CD14-positive monocyte (primary cell): ENCODE measurements around the gene STK4. TPM values are rescaled to one million over a fixed set of nuclear protein-coding genes. Genes with fewer than 3 reads are reported as not detected.
A peak's percentile ranks its signal among the peaks of the same experiment; 100 is the strongest.

Source experiments
- DNase-seq, 3 donors: peaks; one replicate each; pipeline ENCODE4 v3.0.0-alpha.2; 2011 to 2022
- H2AFZ ChIP-seq: 2 replicates; pipeline ENCODE4 v1.6.0; 2012; ENCODE audit warnings: mild to moderate bottlenecking, low read depth, low read length, inconsistent platforms; ENCODE audit not compliant: insufficient read depth, poor library complexity, severe bottlenecking
- H3K27ac ChIP-seq, 2 donors: 1 replicate in 1 of 2; 2 replicates in 1 of 2; pipeline ENCODE4 v1.5.1; 2012 to 2013; ENCODE audit warnings: low read length in 2 of 2, control low read depth in 1 of 2, inconsistent platforms in 1 of 2, low read depth in 1 of 2, mild to moderate bottlenecking in 1 of 2
- H3K27me3 ChIP-seq, 2 donors: one replicate each; pipeline versions ENCODE4 v1.6.0 to v1.6.1; 2011 to 2013; ENCODE audit warnings: low read length in 2 of 2; ENCODE audit not compliant: control insufficient read depth in 2 of 2, insufficient read depth in 2 of 2
- H3K36me3 ChIP-seq, 2 donors: replicated peaks in 1 of 2; 1 replicate in 1 of 2; 2 replicates in 1 of 2; pipeline versions ENCODE4 v1.5.1 to v1.6.1; 2012 to 2013; ENCODE audit warnings: low read length in 2 of 2, control low read depth in 1 of 2, inconsistent platforms in 1 of 2, mild to moderate bottlenecking in 1 of 2; ENCODE audit not compliant: insufficient read depth in 2 of 2, control insufficient read depth in 1 of 2
- H3K4me1 ChIP-seq, 2 donors: 1 replicate in 1 of 2; 2 replicates in 1 of 2; pipeline versions ENCODE4 v1.5.1 to v1.6.1; 2012 to 2013; ENCODE audit warnings: low read length in 2 of 2, control low read depth in 1 of 2, inconsistent platforms in 1 of 2, mild to moderate bottlenecking in 1 of 2, moderate library complexity in 1 of 2; ENCODE audit not compliant: insufficient read depth in 2 of 2, control insufficient read depth in 1 of 2
- H3K4me2 ChIP-seq: replicated peaks from 2 replicates; pipeline ENCODE3; 2012; ENCODE audit warnings: low read length, moderate library complexity, mild to moderate bottlenecking; ENCODE audit not compliant: poor library complexity, severe bottlenecking; ENCODE audit errors: extremely low read depth
- H3K4me3 ChIP-seq, 3 experiments: fragments of 200-600 bp in 1 of 3; sonication (generic) in 1 of 3; replicated peaks in 1 of 3; 1 replicate in 2 of 3; 2 replicates in 1 of 3; pipeline ENCODE4 v1.5.1; 2011 to 2013; ENCODE audit warnings: low read length in 3 of 3, mild to moderate bottlenecking in 3 of 3, control low read depth in 2 of 3, low read depth in 2 of 3, inconsistent platforms in 1 of 3, moderate library complexity in 1 of 3
- H3K79me2 ChIP-seq: 2 replicates; pipeline ENCODE4 v1.6.0; 2012; ENCODE audit warnings: mild to moderate bottlenecking, control low read depth, inconsistent platforms, low read length, moderate library complexity; ENCODE audit not compliant: insufficient read depth
- H3K9ac ChIP-seq: 2 replicates; pipeline ENCODE4 v1.6.0; 2017; ENCODE audit warnings: low read length, mild to moderate bottlenecking; ENCODE audit not compliant: insufficient read depth, poor library complexity, severe bottlenecking
- H3K9me3 ChIP-seq, 2 donors: replicated peaks in 1 of 2; 1 replicate in 1 of 2; 2 replicates in 1 of 2; pipeline versions ENCODE4 v1.5.1 to v1.6.1; 2012 to 2013; ENCODE audit warnings: low read length in 2 of 2, control low read depth in 1 of 2; ENCODE audit not compliant: control insufficient read depth in 1 of 2, insufficient read depth in 1 of 2
- H4K20me1 ChIP-seq: 2 replicates; pipeline ENCODE4 v1.6.0; 2012; ENCODE audit warnings: mild to moderate bottlenecking, low read length, control low read depth, moderate library complexity; ENCODE audit not compliant: insufficient read depth
- H3K27ac Mint-ChIP-seq, 7 donors: one replicate each; pipeline ENCODE4 v1.8.0; 2020; ENCODE audit warnings: mild to moderate bottlenecking in 7 of 7, mixed read lengths in 7 of 7, moderate library complexity in 6 of 7, inconsistent platforms in 2 of 7
- H3K27me3 Mint-ChIP-seq, 3 donors: one replicate each; pipeline ENCODE4 v1.8.0; 2021 to 2022; ENCODE audit warnings: low read depth in 3 of 3, mild to moderate bottlenecking in 3 of 3, mixed read lengths in 3 of 3, moderate library complexity in 3 of 3, inconsistent platforms in 1 of 3
- H3K36me3 Mint-ChIP-seq, 2 donors: one replicate each; pipeline ENCODE4 v1.8.0; 2020; ENCODE audit warnings: mixed read lengths in 2 of 2, inconsistent platforms in 1 of 2, mild to moderate bottlenecking in 1 of 2
- H3K4me1 Mint-ChIP-seq: one replicate; pipeline ENCODE4 v1.8.0; 2020; ENCODE audit warnings: mild to moderate bottlenecking, mixed read lengths
- H3K4me3 Mint-ChIP-seq, 2 donors: one replicate each; pipeline ENCODE4 v1.8.0; 2020; ENCODE audit warnings: mild to moderate bottlenecking in 2 of 2, mixed read lengths in 2 of 2, moderate library complexity in 1 of 2
- H3K9me3 Mint-ChIP-seq, 7 donors: one replicate each; pipeline ENCODE4 v1.8.0; 2020 to 2022; ENCODE audit warnings: mixed read lengths in 7 of 7, mild to moderate bottlenecking in 6 of 7, moderate library complexity in 6 of 7, inconsistent platforms in 2 of 7
- CTCF ChIP-seq: fragments of 200-600 bp; IDR thresholded peaks from one replicate; pipeline ENCODE4 v1.8.0; 2022; ENCODE audit warnings: antibody characterized with exemption, mild to moderate bottlenecking
- WGBS: methylation state at CpG from one replicate; pipeline ENCODE4 v1.1.5; 2013; ENCODE audit warnings: missing lambda C conversion rate; ENCODE audit not compliant: insufficient coverage; 5-methylcytosine and 5-hydroxymethylcytosine counted together
- intact Hi-C, 2 donors: fragments of 100-400 bp; cut with micrococcal nuclease; formaldehyde crosslinking; loops; one replicate each; pipeline versions ENCODE4 v1.15.0 to v1.15.1; 2023
- polyA minus RNA-seq: library from RNA; depleted of rRNA, polyadenylated mRNA; stranded (reverse); fragments of >200 nt; gene quantifications from 2 replicates; pipeline ENCODE4 v1.2.3, GENCODE V29; 2012
- polyA plus RNA-seq, 3 donors: library from polyadenylated mRNA; depleted of rRNA in 1 of 3; unstranded in 2 of 3; stranded (reverse) in 1 of 3; fragments of 300-500 nt in 2 of 3; fragments of >200 nt in 1 of 3; fragmentation: Illumina TruSeq in 2 of 3; gene quantifications; 1 replicate in 2 of 3; 2 replicates in 1 of 3; pipeline ENCODE4 v1.2.3, GENCODE V29; 2012 to 2021
- total RNA-seq, 12 experiments: library from RNA in 1 of 12; stranded (reverse) in 1 of 12; fragments of 120-200 nt in 1 of 12; gene quantifications; one replicate each; pipeline ENCODE4 v1.2.4 and lab custom pipeline; 2013 to 2026; ENCODE audit warnings: mixed read lengths in 6 of 12, inconsistent platforms in 1 of 12

The STK4 gene
- total RNA-seq (2013): 100 TPM
- polyA plus RNA-seq: 100 to 1,000 TPM in 1 of 3 donors, 10 to 100 TPM in 2; 53.0 to 123 (median 69.9) TPM
- polyA minus RNA-seq: 52.6 and 69.6 TPM in 2 replicates
- 51.3 to 293 (median 231) reads per million in 11 experiments for total RNA-seq (lab: John Stamatoyannopoulos, UW)

- peak; percentile 58 for TF ChIP-seq CTCF
- Histone ChIP-seq H3K4me1 (peaks cover 33 to 55% of the 10 kb centered on the region in 2 donors), H3K27ac (peak within 1 kb of the TSS; percentile 80 to 94), H3K27me3 (no peaks in the 10 kb centered on the region), H2AFZ (peak within 1 kb of the TSS; percentile 94), H3K36me3 (no peaks in the 10 kb centered on the region), H4K20me1 (peaks cover 44% of the 10 kb centered on the region), H3K4me2 (peak within 1 kb of the TSS; percentile 100), H3K79me2 (peaks cover 55% of the 10 kb centered on the region), H3K9me3 (no peaks in the 10 kb centered on the region), H3K9ac (peak within 1 kb of the TSS; percentile 86), H3K4me3 (peak within 1 kb of the TSS; percentile 85 to 99 (median 93))
- peaks cover 54% of the 10 kb centered on the region for H3K4me1 Mint-ChIP-seq
- peaks cover 3 to 5% of the 10 kb centered on the region in 2 donors for H3K36me3 Mint-ChIP-seq
- peaks cover 0 to 1% (median 0%) of the 10 kb centered on the region in 3 donors for H3K27me3 Mint-ChIP-seq
- peak within 1 kb of the TSS; percentile 96 to 98 for H3K4me3 Mint-ChIP-seq
- intact Hi-C loops: loop anchor here (2.0 to 10.0 kb wide), 3 partner anchors 15 to 321 kb away; partner anchors contain the start of gene YWHAB (in 2 of the 2)
- peak; percentile 94 to 96 (median 96) for DNase-seq
- WGBS: under 1% methylated on average over 66 of the region's 68 CpGs
- peak within 1 kb of the TSS; percentile 94 to 97 (median 96) for H3K27ac Mint-ChIP-seq
- H3K9me3 Mint-ChIP-seq: peaks cover 0 to 3% (median 0%) of the 10 kb centered on the region in 7 donors
Measured at GRCh38 chr20:44966030-44966961, at the start of gene STK4. STK4 (plus strand) TSS chr20:44966512; CDS start chr20:44966569, 57 bp downstream.

- Histone ChIP-seq H4K20me1 (no peaks in the 10 kb centered on the region), H3K79me2 (no peaks in the 10 kb centered on the region), H3K4me1 (no peaks in the 10 kb centered on the region), H3K4me3 (no peak overlapping the region), H3K4me2 (no peak overlapping the region), H3K36me3 (peaks cover 0 to 9% of the 10 kb centered on the region in 2 donors), H3K27ac (no peak overlapping the region), H2AFZ (no peak overlapping the region), H3K27me3 (no peaks in the 10 kb centered on the region), H3K9ac (no peak overlapping the region), H3K9me3 (no peaks in the 10 kb centered on the region)
- intact Hi-C loops: no loop called here
- TF ChIP-seq CTCF: no peak
- Mint-ChIP-seq H3K27me3 (peaks cover 0 to 4% (median 0%) of the 10 kb centered on the region in 3 donors), H3K27ac (no peak overlapping the region), H3K9me3 (no peaks in the 10 kb centered on the region), H3K4me3 (no peak overlapping the region), H3K4me1 (peaks cover under 1% of the 10 kb centered on the region), H3K36me3 (peaks cover 28 to 45% of the 10 kb centered on the region in 2 donors)
- DNase-seq: no peak
- 98% methylated on average over 11 of the region's 12 CpGs for WGBS
Measured at GRCh38 chr20:44916586-44916985, 49.7 kb upstream of the STK4 start.
